ENCODE results near the gene OLFML3. TPM values are rescaled to one million over a fixed set of nuclear protein-coding genes. Genes with fewer than 3 reads are reported as not detected.

OLFML3 gene
- total RNA-seq, 4 donors from 2014 or later = 20.2 to 28.3 (median 24.8) TPM

GRCh38 chr1:113976609-113977278 lies 2.5 kb upstream of the OLFML3 start:
- Histone ChIP-seq H3K27me3 (no peaks in the 10 kb centered on the region), H3K4me3 (replicated peaks in 1 of 3) (no peak overlapping the region), H3K36me3 (peaks cover 17 to 20% of the 10 kb centered on the region in 2 donors), H3K27ac (peak overlapping the region; percentile 64 to 79 (median 77)), H3K9me3 (no peaks in the 10 kb centered on the region), H3K4me1 (peaks cover 35% of the 10 kb centered on the region in 2 donors)
- TF ChIP-seq POLR2A (IDR thresholded peaks at IDR 0.05) = no peak
- TF ChIP-seq CTCF (IDR thresholded peaks at IDR 0.05) = peak in 4 of 6 experiments; percentile 21 to 32 (median 28)
- intact Hi-C loops (cut with DNase I) = loop anchor here (5.0 kb wide), 1 partner anchor 306 kb away; no protein-coding TSS in a partner anchor
- peak; percentile 65 to 66 for DNase-seq
- 17 to 22% methylated on average over 4 of the region's 4 CpGs for WGBS, 2 donors

- H3K4me1 ChIP-seq = peaks cover 39 to 46% of the 10 kb centered on the region in 2 donors
- H3K9me3 ChIP-seq = no peaks in the 10 kb centered on the region
- peaks cover 8% of the 10 kb centered on the region in 2 donors for H3K36me3 ChIP-seq
- 74 to 84% methylated on average over 3 of the region's 3 CpGs for WGBS, 2 donors
- intact Hi-C loops (cut with DNase I) = loop anchor here (5.0 kb wide), 1 partner anchor 304 kb away; no protein-coding TSS in a partner anchor
- no peak for DNase-seq
- no peak overlapping the region for H3K27ac ChIP-seq
- no peaks in the 10 kb centered on the region for H3K27me3 ChIP-seq
- H3K4me3 ChIP-seq (replicated peaks in 1 of 3) = no peak overlapping the region
- TF ChIP-seq POLR2A (IDR thresholded peaks at IDR 0.05) (no peak), CTCF (IDR thresholded peaks at IDR 0.05) (no peak)
Measured at GRCh38 chr1:113977906-113978305, 1.4 kb upstream of the OLFML3 start.

- H3K4me3 ChIP-seq (replicated peaks in 1 of 3) = no peak overlapping the region
- 55 to 70% methylated on average over 9 to 10 of the region's 10 CpGs for WGBS, 2 donors
- H3K36me3 ChIP-seq = no peaks in the 10 kb centered on the region
- H3K27me3 ChIP-seq = no peaks in the 10 kb centered on the region
- intact Hi-C loops (cut with DNase I) = loop anchor here (10.0 kb wide), 1 partner anchor 145 kb away; no protein-coding TSS in a partner anchor
- H3K27ac ChIP-seq = peak overlapping the region in 2 of 3 donors; percentile 12 to 38
- H3K9me3 ChIP-seq = no peaks in the 10 kb centered on the region
- no peak for TF ChIP-seq POLR2A (IDR thresholded peaks at IDR 0.05)
- TF ChIP-seq CTCF (IDR thresholded peaks at IDR 0.05) = no peak
- DNase-seq = peak; percentile 18 to 27
- peaks cover 36 to 62% of the 10 kb centered on the region in 2 donors for H3K4me1 ChIP-seq
Measured at GRCh38 chr1:113980110-113980509, 836 bp downstream of the OLFML3 start.

- Histone ChIP-seq H3K4me1 (peaks cover 17 to 43% of the 10 kb centered on the region in 2 donors), H3K27me3 (no peaks in the 10 kb centered on the region), H3K9me3 (no peaks in the 10 kb centered on the region), H3K27ac (peak overlapping the region in 2 of 3 donors; percentile 8 to 28), H3K4me3 (replicated peaks in 1 of 3) (no peak overlapping the region), H3K36me3 (no peaks in the 10 kb centered on the region)
- WGBS, 2 donors = 22 to 34% methylated on average over 18 of the region's 18 CpGs
- intact Hi-C loops (cut with DNase I) = loop anchor here (10.0 kb wide), 1 partner anchor 147 kb away; no protein-coding TSS in a partner anchor
- peak; percentile 42 to 50 for DNase-seq
- no peak for TF ChIP-seq POLR2A (IDR thresholded peaks at IDR 0.05)
- TF ChIP-seq CTCF (IDR thresholded peaks at IDR 0.05) = no peak
Measured at GRCh38 chr1:113981962-113982931, 3.0 kb downstream of the OLFML3 start.
